H9 (cell line): ENCODE results near the gene WDR82. TPM values are rescaled to one million over a fixed set of nuclear protein-coding genes. Genes with fewer than 3 reads are reported as not detected.

Source experiments
- DNase-seq: peaks from one replicate; pipeline ENCODE4 v3.0.0-alpha.2; 2017
- H2AFZ ChIP-seq: one replicate; pipeline ENCODE4 v1.6.1; 2013; ENCODE audit warnings: mild to moderate bottlenecking, low read length, control low read depth, moderate library complexity
- H2AK5ac ChIP-seq: 2 replicates; pipeline ENCODE4 v1.6.1; 2013; ENCODE audit warnings: low read length, control low read depth, mixed read lengths; ENCODE audit not compliant: insufficient read length
- H2BK120ac ChIP-seq: one replicate; pipeline ENCODE4 v1.6.1; 2013; ENCODE audit warnings: low read depth, mild to moderate bottlenecking, low read length, control low read depth, inconsistent platforms; ENCODE audit not compliant: poor library complexity, severe bottlenecking
- H2BK12ac ChIP-seq: 2 replicates; pipeline ENCODE4 v1.6.1; 2013; ENCODE audit warnings: low read length, control low read depth, mixed read lengths, low read depth; ENCODE audit not compliant: insufficient read length
- H2BK15ac ChIP-seq: 2 replicates; pipeline ENCODE4 v1.6.1; 2013; ENCODE audit warnings: low read depth, low read length, control low read depth
- H2BK20ac ChIP-seq: one replicate; pipeline ENCODE4 v1.6.1; 2013; ENCODE audit warnings: low read depth, mild to moderate bottlenecking, low read length, control low read depth, inconsistent platforms; ENCODE audit not compliant: poor library complexity, severe bottlenecking
- H2BK5ac ChIP-seq: 2 replicates; pipeline ENCODE4 v1.6.1; 2013; ENCODE audit warnings: low read length, control low read depth, mixed read lengths; ENCODE audit not compliant: insufficient read length
- H3K14ac ChIP-seq: 2 replicates; pipeline ENCODE4 v1.6.1; 2013; ENCODE audit warnings: low read length, control low read depth; ENCODE audit not compliant: insufficient read depth
- H3K18ac ChIP-seq: 2 replicates; pipeline ENCODE4 v1.6.1; 2013; ENCODE audit warnings: low read depth, mild to moderate bottlenecking, mixed read lengths, low read length, control low read depth; ENCODE audit not compliant: insufficient read length
- H3K23ac ChIP-seq: 2 replicates; pipeline ENCODE4 v1.6.1; 2013; ENCODE audit warnings: low read length, control low read depth, mixed read lengths, low read depth; ENCODE audit not compliant: insufficient read length
- H3K23me2 ChIP-seq: 2 replicates; pipeline ENCODE4 v1.6.1; 2013; ENCODE audit warnings: low read depth, mild to moderate bottlenecking, mixed read lengths, low read length, control low read depth; ENCODE audit not compliant: insufficient read length, poor library complexity, severe bottlenecking
- H3K27ac ChIP-seq: 2 replicates; pipeline ENCODE4 v1.5.1; 2013; ENCODE audit warnings: low read length, control low read depth, mixed read lengths, low read depth; ENCODE audit not compliant: insufficient read length
- H3K27me3 ChIP-seq: 2 replicates; pipeline ENCODE4 v1.6.1; 2013; ENCODE audit warnings: low read length, control low read depth, inconsistent platforms; ENCODE audit not compliant: insufficient read depth
- H3K4ac ChIP-seq: 2 replicates; pipeline ENCODE4 v1.6.1; 2013; ENCODE audit warnings: low read depth, mild to moderate bottlenecking, control low read depth, inconsistent platforms, low read length, moderate library complexity
- H3K4me1 ChIP-seq: 2 replicates; pipeline ENCODE4 v1.6.1; 2013; ENCODE audit warnings: low read length, control low read depth, inconsistent platforms; ENCODE audit not compliant: insufficient read depth
- H3K4me2 ChIP-seq: 2 replicates; pipeline ENCODE4 v1.6.1; 2013; ENCODE audit warnings: low read length, control low read depth, mixed read lengths; ENCODE audit not compliant: insufficient read length, insufficient read depth
- H3K56ac ChIP-seq: 2 replicates; pipeline ENCODE4 v1.6.1; 2013; ENCODE audit warnings: low read depth, mild to moderate bottlenecking, mixed read lengths, low read length, control low read depth; ENCODE audit not compliant: insufficient read length
- H3K79me1 ChIP-seq: 2 replicates; pipeline ENCODE4 v1.6.1; 2013; ENCODE audit warnings: low read depth, mild to moderate bottlenecking, moderate library complexity, low read length, control low read depth, inconsistent platforms; ENCODE audit not compliant: insufficient read depth, poor library complexity, severe bottlenecking
- H3K79me2 ChIP-seq: 2 replicates; pipeline ENCODE4 v1.6.1; 2013; ENCODE audit warnings: low read length, control low read depth, inconsistent platforms; ENCODE audit not compliant: insufficient read depth
- H3K9ac ChIP-seq: 2 replicates; pipeline ENCODE4 v1.6.1; 2013; ENCODE audit warnings: low read length, control low read depth, mixed read lengths; ENCODE audit not compliant: insufficient read length; ENCODE audit errors: extremely low read depth
- H3K9me3 ChIP-seq: one replicate; pipeline ENCODE4 v1.6.1; 2013; ENCODE audit warnings: low read depth, low read length, inconsistent platforms; ENCODE audit not compliant: control insufficient read depth
- H3T11ph ChIP-seq: one replicate; pipeline ENCODE4 v1.6.1; 2013; ENCODE audit warnings: mild to moderate bottlenecking, low read length, control low read depth, inconsistent platforms
- H4K20me1 ChIP-seq: one replicate; pipeline ENCODE4 v1.6.1; 2013; ENCODE audit not compliant: control insufficient read depth, insufficient read length, insufficient read depth
- H4K5ac ChIP-seq: 2 replicates; pipeline ENCODE4 v1.6.1; 2013; ENCODE audit warnings: low read depth, mild to moderate bottlenecking, mixed read lengths, low read length, control low read depth; ENCODE audit not compliant: insufficient read length
- H4K8ac ChIP-seq: replicated peaks from 2 replicates; pipeline ENCODE4 v1.6.1; 2013; ENCODE audit warnings: low read length, control low read depth, mixed read lengths, low read depth; ENCODE audit not compliant: insufficient read length
- H4K91ac ChIP-seq: 2 replicates; pipeline ENCODE4 v1.6.1; 2013; ENCODE audit warnings: low read depth, mild to moderate bottlenecking, moderate library complexity, mixed read lengths, low read length, control low read depth; ENCODE audit not compliant: insufficient read length
- H3K27ac Mint-ChIP-seq, 3 experiments: 2 replicates in 2 of 3; 3 replicates in 1 of 3; pipeline ENCODE4 v1.8.0; 2020 to 2021; ENCODE audit warnings: mixed read lengths in 3 of 3, mild to moderate bottlenecking in 1 of 3, moderate library complexity in 1 of 3
- H3K27me3 Mint-ChIP-seq: 2 replicates; pipeline ENCODE4 v1.8.0; 2021; ENCODE audit warnings: low read depth, mild to moderate bottlenecking, moderate library complexity, mixed read lengths
- H3K36me3 Mint-ChIP-seq, 3 experiments: 2 replicates in 2 of 3; 3 replicates in 1 of 3; pipeline ENCODE4 v1.8.0; 2020 to 2021; ENCODE audit warnings: low read depth in 3 of 3, mixed read lengths in 3 of 3; ENCODE audit not compliant: insufficient read depth in 1 of 3
- H3K4me1 Mint-ChIP-seq, 2 experiments: 2 replicates each; pipeline ENCODE4 v1.8.0; 2020; ENCODE audit warnings: mixed read lengths in 2 of 2
- H3K4me3 Mint-ChIP-seq, 2 experiments: 2 replicates in 1 of 2; 3 replicates in 1 of 2; pipeline ENCODE4 v1.8.0; 2020 to 2021; ENCODE audit warnings: mild to moderate bottlenecking in 2 of 2, mixed read lengths in 2 of 2, moderate library complexity in 1 of 2
- H3K9me3 Mint-ChIP-seq, 2 experiments: 2 replicates in 1 of 2; 3 replicates in 1 of 2; pipeline ENCODE4 v1.8.0; 2020; ENCODE audit warnings: mild to moderate bottlenecking in 2 of 2, mixed read lengths in 2 of 2, moderate library complexity in 1 of 2
- CTCF ChIP-seq: fragments of 200-600 bp; sonication (generic); conservative IDR thresholded peaks from 3 replicates; pipeline ENCODE4 v1.8.0; 2021; ENCODE audit warnings: antibody characterized with exemption, mild to moderate bottlenecking
- WGBS: extraction: QIAGEN DNeasy Blood & Tissue Kit; methylation state at CpG from one replicate; pipeline ENCODE4 v1.1.7; 2013; ENCODE audit warnings: missing lambda C conversion rate, low lambda C conversion rate, mixed read lengths; ENCODE audit not compliant: insufficient read length; ENCODE audit errors: extremely low coverage; 5-methylcytosine and 5-hydroxymethylcytosine counted together
- total RNA-seq: library from RNA; stranded (reverse); gene quantifications from 2 replicates; pipeline ENCODE4 v1.2.1, GENCODE V29; 2021

WDR82 gene
- total RNA-seq, 1 experiment from 2014 or later, result 83.1 TPM

GRCh38 chr3:52228751-52229291 is 49.6 kb downstream of the WDR82 start:
- peaks cover 0 to 14% of the 10 kb centered on the region in 2 experiments; a peak in 3 of 4 replicates for H3K4me1 Mint-ChIP-seq
- H3K4me1 ChIP-seq, result no peaks in the 10 kb centered on the region

More at GRCh38 chr3:52228751-52229291, 49.6 kb downstream of the WDR82 start:
- Histone ChIP-seq H2BK120ac (no peak overlapping the region), H3K9ac (no peak overlapping the region), H2BK20ac (no peak overlapping the region), H3K23me2 (no peaks in the 10 kb centered on the region), H3K27me3 (no peaks in the 10 kb centered on the region), H2AK5ac (no peak overlapping the region), H4K5ac (no peak overlapping the region), H3K4me2 (no peak overlapping the region), H4K20me1 (no peaks in the 10 kb centered on the region), H4K91ac (no peak overlapping the region), H3K27ac (no peak overlapping the region), H3K79me2 (no peaks in the 10 kb centered on the region), H3K9me3 (no peaks in the 10 kb centered on the region), H4K8ac (no peak overlapping the region), H2BK12ac (no peak overlapping the region), H3K56ac (no peak overlapping the region), H3K14ac (no peak overlapping the region), H2AFZ (no peak overlapping the region), H3K18ac (no peak overlapping the region), H3K23ac (no peak overlapping the region), H2BK15ac (no peak overlapping the region), H3T11ph (no peak overlapping the region), H3K4ac (no peak overlapping the region), H3K79me1 (no peaks in the 10 kb centered on the region), H2BK5ac (no peak overlapping the region)
- TF ChIP-seq CTCF, result no peak
- H3K27ac Mint-ChIP-seq, result no peak overlapping the region
- no peak overlapping the region for H3K4me3 Mint-ChIP-seq
- H3K9me3 Mint-ChIP-seq, result no peaks in the 10 kb centered on the region; a peak in 1 of 5 replicates
- DNase-seq, result peak; percentile 17
- peaks cover 12 to 28% (median 25%) of the 10 kb centered on the region in 3 experiments for H3K36me3 Mint-ChIP-seq
- H3K27me3 Mint-ChIP-seq, result no peaks in the 10 kb centered on the region; the same call in 1 of the 2 replicates
- WGBS, result no CpG with 5 or more reads among the region's 21 CpGs
